GM18909 (cell line): ENCODE data around the gene PRPF6.

Experiments used
- ATAC-seq: cut with Tn5 transposase; IDR thresholded peaks from one replicate; pipeline ENCODE4 v1.9.1; 2021; ENCODE audit warnings: mild to moderate bottlenecking; ENCODE audit not compliant: unreplicated experiment, poor library complexity

PRPF6 gene

DNA sequence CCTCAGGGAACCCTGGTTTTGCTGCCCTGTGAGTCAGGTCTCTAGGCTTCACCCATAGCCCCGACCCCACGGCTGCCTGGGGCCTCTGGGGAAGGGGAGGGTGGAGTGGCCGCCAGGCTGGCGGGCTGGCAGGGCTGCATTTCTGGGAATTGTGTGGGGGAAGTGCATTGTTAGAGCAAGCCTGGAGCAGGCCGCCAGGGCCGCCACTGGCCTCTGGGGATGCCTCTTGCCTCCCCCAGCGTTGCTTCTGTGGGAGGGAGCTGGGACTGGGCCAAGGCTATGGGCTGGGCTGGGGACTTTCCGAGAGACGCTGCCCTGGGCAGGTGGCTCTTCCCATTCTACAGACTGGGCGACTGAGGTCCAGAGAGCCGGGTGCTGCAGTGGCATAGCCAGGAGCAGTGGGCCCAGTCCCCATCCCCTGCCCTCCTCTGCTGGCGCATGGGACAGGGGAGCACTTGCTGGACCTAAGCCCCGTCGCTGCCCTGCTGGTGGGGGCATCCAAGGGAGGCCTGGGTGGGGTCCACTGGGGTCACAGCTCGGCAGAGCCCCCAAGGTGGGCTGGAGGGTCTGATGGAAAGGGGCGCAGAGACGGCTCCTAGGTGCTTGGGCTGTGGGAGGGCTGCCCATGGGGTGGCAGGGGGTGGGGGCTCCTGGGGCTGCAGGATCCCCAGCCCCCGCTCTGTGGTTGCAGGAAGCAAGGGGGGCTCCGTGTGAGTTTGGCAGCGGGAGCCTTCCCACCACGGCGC, 75.1 kb downstream of the PRPF6 start:
- ATAC-seq: no peak

DNA sequence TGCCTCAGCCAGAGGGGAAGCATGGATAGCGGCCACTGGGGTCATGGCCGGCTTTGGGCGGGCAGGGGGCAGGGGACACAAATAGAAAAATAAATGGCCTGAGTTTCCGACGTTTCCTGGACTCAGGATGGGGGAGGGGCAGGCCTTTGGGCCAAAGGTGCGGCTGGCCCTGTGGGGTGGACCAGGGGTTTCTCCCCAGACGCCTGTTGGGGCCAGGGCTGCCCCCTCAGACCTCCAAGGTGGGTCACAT, 75.6 kb downstream of the PRPF6 start:
- ATAC-seq: no peak

DNA sequence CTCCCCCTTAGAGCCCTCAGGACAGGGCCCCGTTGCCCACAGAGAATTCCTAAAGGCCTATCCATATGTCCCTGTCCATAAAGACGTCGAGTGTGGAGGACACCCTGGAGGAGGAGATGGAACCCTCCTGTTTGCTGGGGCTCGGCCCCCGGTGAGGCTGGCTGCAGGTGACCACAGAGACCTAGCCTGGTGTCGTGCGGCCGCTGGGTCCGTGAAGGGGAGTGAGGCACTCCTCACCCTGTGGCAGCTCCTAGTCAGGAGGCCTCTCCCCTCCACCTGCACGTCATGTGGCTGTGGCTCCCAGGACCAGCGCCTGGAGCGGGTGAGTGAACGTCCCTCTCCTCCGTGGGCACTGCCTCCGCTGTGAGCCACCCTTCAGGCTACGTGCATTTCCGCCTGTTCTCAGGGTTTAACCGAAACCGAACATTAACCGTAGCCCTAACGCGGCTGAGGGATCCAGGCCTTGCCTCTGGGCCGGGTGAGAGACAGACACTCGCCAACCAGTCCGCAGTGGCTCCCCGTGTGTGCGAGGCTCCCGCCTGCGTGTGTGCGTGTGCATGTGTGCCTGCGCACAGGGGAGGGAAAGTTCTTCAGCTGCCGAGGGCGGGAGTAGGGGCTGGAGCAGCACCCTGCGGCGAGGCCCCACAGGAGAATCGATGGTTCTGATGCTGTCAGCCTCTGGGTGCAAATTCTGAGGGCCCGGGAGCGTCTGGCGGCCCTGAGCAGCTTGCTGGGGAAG, 76.1 kb downstream of the PRPF6 start:
- ATAC-seq: no peak

DNA sequence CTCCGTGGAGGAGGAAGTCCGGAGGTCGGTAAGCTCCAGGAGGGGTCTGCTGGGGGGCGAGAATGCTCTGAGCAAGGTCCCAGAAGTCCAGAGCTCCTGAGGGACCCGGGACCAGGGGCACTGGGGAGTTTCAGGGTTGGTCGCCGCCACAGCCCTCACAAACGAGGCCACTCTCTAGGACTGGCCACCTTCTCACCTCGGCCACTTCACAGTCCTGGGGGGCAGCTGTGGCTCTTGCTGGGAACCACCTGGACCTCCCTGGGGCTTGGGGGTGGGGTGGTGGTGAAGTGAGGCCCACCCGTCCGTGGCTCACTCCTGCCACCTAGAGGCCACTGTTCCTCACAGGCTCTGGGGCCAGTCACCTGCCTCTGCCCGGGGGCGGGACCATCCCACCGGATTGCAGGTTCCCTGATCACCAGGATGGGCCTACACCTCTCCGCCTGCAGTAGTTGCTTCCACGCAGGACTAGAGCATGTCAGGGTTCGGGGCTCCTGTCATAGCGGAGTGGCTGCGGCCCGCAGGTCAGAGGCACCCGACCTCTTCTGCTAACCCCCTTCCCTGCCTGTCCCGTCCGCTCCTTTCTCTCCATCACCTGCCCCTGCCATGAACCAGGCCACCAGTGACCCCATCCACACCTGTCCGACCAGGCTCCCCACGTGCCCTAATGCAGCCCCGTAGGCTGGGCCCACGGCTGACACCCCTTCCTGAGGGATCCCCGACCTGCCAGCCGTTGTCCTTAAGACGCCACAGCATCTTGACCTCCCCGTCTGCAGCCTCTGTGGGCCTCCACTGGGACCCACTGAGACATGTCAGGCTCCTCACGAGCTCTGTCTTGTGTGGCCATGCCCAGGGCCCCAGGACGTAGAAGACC, 76.9 kb downstream of the PRPF6 start:
- ATAC-seq: no peak

DNA sequence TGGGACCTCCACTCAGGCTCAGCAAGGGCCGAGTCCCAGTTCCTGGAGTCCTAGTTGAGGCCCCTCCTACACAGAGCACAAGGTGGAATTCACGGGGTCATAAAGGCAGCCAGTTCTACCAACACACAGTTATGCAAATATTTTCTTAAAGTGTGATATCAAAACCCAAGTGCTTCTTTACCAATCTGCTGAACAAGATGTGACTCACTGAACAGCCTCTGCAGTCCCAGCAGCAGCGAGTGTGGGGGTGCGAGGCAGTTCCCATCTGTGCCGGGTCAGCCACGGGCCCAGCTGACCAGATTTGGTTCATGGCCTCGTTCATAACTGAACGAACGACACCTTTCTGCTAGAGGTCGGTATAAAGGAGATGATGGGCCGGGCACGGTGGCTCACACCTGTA, 77.6 kb downstream of the PRPF6 start:
- ATAC-seq: no peak

DNA sequence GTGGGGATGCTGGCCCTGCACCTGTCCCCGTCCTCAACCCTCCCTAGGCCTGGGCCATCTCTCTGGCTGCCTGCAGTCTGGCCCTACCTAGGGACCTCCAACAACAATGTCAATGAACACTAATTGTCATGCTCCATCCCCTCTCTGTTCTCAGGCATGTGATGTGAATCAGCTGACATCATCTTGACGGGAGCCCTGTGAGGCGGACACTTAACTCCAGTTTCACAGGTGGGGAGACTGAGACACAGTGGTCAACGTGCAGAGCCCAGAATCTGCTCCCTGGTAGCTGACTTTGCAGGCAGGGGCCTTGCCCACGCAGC, 81.3 kb downstream of the PRPF6 start:
- no peak for ATAC-seq

DNA sequence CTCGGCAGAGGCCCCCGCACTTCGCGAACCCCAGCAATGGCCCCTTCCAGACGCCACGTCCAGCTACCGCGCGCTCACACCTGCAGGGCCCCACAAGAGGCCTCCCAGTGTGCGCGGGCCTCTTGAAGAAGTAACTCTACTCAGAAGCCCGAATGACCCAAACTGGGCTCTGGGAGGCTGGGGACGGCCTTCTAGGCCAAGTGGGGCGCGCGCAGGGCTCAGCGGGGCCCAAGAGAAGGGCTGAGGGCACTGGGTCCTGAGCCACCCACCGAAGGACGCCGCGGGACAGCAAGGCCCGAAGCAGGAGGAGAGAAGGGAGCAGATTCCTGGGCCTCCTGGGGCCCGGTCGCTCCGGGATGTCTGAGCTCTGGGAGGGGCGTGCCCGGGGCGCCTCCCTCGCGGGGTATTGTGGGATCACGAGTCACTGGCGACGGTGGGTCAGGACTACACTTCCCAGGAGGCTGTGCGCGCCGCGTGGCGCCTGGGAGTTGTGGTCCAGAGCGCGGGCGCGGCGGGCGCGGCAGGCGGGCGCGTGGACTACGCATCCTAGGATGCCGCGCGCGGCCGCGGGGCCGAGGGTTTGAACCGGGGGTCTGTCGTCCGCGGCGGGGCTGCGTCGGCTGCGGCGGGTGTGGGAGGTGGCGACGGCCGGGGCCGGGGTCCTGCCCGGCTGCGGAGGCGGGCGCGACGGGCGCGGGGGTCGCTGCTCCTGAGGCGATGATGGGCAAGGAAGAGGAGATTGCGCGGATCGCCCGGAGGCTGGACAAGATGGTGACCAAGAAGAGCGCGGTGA, 81.9 kb downstream of the PRPF6 start, which contains the start of gene TCEA2:
Gene TCEA2 (plus strand): TSS at position 603 of the 793 bp plus-strand sequence. CDS start 115 bp downstream, at position 718.
- ATAC-seq: peak; percentile 77

DNA sequence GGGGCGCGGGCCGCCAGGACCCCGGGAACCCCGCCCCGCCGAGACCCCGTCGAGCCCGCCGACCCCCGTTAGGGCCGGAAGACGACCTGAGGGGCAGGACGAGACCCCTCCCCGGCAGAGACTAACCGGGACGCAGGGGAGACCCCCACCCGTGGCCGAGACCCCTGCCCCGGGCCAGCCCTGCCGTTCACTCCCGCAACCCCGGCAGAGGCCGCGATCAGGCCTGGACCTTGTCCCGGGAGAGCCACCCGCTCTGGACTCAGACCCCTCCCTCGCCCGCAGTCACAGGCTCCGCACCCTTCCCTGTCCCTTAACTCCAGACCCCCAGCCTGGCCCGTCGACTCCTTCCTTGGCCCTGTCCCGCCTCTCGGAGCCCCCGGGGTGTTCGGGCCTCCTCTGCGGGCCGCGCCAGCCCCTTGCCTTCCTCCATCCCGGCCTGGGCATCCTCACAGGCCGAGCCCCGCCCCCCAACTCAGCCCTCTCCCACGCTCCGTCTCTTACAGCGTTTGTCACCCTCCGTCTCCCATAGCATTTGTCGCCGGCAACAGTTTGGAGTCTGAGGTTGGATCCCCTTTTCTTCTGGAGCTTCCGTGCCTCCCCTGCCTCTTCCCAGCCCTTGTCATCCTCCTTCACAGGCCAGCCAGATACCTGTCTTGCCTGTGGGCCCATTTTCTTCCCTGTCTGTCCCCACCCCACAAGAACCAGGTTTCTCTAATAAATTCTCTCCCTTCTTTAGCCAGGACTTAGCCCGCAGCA, 82.6 kb downstream of the PRPF6 start:
- ATAC-seq: peak; percentile 0

DNA sequence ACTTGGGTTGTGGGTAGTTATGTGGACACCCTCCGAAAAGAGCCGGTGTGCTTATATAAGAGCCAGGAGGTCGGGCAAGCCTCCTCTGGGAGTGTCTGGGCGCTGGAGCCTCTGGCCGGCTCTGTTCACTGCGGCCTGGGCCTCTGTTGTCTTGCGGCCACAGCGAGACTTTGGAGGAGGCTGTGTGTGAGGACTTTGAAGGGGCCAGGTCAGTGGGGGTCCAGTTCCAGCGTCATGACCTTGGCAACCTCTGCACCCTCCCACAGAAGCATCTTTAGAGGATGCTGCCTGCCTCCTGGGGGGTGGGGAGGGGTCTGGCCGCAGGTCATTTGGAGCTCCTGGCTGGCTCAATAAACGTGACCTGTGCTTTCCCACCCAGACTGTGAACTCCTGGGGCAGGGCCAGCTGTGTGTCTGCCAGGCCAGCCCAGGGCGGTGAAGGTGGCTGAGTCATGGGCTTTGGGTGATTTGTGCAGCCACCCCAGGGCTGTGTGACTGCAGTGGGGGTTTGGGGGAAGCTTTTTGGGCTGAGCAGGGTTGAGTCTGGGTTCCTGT, 83.3 kb downstream of the PRPF6 start:
- no peak for ATAC-seq

DNA sequence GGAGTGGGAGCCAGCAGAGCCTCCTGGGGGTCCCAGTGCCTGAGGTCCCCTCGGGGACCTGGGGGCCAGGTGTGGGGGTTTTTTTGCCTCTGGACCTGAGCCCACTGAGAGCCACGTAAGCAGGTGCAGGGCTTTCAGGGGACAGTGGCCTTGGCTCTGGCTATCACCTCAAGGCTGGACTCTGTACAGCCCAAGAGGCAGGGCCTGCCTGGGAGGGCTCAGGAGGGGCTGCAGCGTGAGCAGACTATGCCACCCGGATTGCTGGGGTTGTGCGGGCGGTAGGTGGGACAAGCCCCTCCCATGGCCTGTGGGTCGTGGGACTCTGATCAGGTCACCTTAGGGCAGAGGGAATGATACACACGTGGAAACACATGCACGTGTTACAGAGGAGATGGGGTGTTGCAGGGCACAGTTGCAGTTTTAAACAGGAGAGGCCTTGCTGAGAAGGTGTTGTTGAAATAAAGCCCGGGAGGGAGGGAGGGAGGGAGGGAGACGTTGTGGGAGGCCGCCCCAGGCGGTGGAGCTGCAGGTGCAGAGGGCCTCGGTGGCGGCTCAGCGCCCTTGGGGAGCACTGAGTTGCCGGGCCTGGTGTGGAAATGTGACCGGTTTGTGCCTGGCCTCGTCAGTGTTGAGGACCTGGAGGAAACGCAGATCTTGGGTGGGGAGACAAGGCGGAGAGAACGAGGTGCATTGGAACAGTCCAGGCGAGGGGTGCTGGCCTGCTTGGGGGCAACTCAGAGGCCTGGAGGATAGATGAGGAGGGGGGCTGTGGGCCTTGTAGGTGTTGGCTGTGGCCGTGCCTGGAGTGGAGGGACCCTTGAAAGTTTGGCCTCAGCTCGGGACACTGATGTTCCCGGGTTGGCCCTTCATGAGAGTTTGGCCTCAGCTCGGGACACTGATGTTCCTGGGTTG, 84.4 kb downstream of the PRPF6 start:
- ATAC-seq: no peak

DNA sequence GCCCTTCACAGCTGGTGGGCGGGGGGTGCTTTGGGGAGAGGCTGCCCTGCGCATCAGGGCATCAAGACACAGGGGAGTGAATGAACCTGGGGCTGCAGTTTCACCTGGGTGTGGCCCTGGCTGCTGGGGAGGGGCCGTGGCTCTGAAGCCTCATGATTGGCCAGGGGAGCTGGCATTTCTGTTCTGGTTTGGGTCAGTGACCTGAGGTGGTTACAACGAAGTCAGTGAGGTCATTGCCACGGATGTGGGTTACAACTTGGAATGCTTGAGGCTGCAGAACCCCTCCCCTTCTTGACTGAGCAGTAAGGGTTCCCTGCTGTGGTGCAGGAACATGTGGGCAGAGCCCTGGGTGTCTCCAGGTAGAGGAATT, 85.0 kb downstream of the PRPF6 start:
- ATAC-seq: peak; percentile 51

DNA sequence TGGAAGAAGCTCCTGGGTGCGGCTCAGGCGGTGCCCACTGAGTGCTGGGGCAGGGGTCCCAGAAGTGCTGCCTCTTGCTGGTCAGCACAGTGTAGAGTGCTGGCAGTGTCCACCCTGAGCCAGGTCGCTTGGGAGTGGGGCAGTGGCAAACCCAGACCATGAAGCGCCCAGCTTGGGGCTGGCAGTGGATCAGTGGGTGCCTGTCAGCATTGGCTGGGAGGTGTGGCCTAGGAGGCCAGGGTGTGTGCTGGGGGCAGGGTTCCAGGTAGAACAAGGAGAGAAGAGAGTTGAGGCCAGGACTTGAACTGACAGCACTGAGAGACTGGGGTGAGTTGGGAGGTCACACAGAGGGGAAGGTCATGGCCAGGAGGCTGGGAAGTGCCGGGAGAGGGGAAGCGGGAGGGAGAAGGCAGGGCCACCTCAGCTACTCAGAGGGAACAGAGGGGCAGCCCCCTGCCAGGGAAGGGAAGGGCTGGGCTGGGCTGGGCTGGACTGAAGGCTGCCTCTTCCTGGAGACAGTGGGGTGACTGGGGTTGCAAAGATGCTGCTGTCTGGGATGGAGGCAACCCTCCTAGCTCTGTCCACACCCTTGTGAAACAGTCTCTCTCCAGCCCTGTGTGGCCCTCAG, 86.2 kb downstream of the PRPF6 start:
- no peak for ATAC-seq

DNA sequence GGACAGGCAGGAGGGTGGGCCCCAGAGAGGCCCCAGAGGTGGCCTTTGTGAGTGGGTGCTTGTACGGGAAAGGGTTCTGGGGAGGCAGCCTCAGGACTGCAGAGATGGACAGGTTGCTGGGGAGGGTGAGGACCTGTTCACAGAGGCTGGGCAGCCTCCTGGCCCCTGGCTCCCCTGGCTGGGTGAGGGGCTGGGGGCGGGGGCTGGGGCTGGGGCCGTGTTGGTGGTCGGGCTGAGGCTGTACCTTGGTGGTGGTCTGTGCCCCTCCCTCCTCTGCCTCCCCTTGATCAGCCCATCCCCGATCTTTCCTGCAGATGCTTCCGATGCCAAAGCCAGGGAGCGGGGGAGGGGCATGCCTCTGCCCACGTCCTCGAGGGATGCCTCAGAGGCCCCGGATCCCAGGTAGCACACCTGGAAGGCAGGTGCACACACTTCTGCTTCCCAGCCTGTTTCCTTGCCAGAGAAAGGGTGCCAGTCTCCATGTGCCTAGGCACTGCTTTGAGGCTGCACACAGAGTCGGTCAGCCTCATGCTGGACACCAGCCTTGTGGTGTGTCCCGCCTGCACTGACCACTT, 86.9 kb downstream of the PRPF6 start:
- no peak for ATAC-seq

DNA sequence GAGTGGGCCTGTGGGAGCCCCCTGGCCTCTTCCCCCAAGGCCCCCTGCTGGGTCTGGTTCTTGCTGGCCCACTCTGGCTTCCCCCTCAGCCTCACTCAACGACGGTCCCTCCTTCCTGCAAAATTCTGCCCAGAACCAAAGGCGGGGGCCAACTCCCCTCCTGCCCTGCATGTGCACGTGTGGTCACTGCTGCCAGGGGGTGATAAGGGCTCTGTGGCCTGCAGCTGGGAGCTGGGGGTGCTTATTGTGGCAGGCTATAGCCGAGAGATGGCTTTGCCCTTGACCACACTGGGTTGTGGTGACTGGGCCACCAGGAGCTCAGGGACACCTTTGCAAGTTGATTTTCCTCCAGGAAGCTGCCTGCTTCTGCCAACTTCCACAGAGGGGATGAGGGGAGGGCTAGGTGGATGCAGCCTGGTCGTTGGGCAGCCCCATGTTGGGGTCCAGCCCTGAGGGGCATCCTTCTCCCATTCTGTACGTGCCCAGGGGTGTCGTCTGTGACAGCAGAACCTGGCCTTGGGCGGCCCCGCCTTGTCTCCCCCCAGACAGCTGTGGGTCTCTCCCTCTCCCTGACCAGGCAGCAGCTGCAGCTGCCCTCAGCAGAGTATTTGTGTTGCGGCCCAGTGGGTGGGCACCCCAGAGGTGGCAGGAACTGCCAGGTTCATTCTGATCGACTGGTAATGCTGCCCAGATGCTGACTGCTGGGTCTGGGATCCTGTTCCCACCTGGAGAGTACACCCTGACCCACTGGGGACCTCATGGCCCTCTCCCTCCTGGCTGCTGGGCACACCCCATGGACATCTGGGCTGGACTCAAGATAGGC, 87.7 kb downstream of the PRPF6 start:
- ATAC-seq: no peak

DNA sequence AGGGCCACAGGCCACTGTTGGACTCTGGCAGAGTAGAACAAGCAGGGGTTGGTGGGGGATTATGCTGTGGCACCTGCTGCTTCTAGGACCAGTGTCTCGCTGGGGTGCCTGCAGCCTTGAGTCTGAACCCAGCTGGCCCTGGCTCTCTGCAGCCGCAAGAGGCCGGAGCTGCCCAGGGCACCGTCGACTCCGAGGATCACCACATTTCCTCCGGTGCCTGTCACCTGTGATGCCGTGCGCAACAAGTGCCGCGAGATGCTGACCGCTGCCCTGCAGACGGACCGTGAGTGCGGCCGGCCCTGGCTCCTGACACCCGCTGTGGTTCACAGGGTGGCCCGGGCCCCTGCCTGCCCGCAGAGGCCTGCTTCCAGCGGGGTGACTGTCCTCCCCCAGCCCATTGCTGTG, 88.3 kb downstream of the PRPF6 start:
- no peak for ATAC-seq

DNA sequence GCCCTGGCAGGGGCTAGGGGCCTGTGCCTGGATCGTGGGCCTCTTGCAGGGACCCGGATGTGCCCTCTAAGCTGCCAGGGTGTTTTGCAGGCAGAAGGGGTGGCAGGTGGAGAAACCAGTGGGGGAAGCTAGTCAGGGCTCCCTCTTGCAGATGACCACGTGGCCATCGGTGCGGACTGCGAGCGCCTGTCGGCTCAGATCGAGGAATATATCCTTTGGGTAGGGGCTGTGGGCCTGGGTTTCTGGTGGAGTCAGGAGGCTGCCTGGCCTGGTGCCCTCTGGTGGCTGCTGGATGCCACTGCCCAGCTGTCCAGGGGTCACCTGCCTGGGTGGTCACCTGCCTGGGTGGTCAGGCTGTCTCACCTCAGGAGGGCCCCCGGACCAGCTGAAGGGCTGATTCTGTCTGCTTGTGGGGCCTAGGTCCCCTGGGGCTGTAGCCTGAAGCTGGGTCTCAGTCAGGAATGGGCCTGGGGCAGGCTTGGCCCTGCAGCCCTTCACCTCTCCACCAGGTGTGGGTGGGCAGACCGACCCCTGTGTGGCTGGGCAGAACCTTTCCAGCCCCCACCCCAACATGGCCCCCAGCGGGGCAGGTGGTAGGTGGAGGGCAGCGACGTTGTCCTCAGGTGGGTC, 88.8 kb downstream of the PRPF6 start:
- no peak for ATAC-seq
